ENCODE results near the gene KRT33A. TPM values are rescaled to one million over a fixed set of nuclear protein-coding genes. Genes with fewer than 3 reads are reported as not detected.
"Not testable (repeated sequence)": the region's sequence is repeated elsewhere in the genome, so short reads cannot be mapped to it uniquely, and the experiment has no call there.

KRT33A gene
- 1.4 TPM for total RNA-seq (ENCODE audit: insufficient read depth, low replicate concordance)

GRCh38 chr17:41350381-41350878, at the start of gene KRT33A:
TSS of gene KRT33A (minus strand) at chr17:41350828. CDS start at chr17:41350767, 61 bp downstream.
- not testable (repeated sequence) for DNase-seq (ENCODE audit: low spot score)

- no peak for DNase-seq (ENCODE audit: low spot score)
Measured at GRCh38 chr17:41396996-41397660, 46.5 kb upstream of the KRT33A start, which contains the start of gene KRT31. TSS of gene KRT31 (minus strand) at chr17:41397608. CDS start at chr17:41397539, 69 bp downstream.

- no peak for DNase-seq (ENCODE audit: low spot score)
Measured at GRCh38 chr17:41396340-41396739, 45.7 kb upstream of the KRT33A start.

GRCh38 chr17:41395611-41396010, 45.0 kb upstream of the KRT33A start:
- DNase-seq (ENCODE audit: low spot score) = no peak

GRCh38 chr17:41395044-41395443, 44.4 kb upstream of the KRT33A start:
- not testable (repeated sequence) for DNase-seq (ENCODE audit: low spot score)

GRCh38 chr17:41394254-41394996, 43.8 kb upstream of the KRT33A start:
- DNase-seq (ENCODE audit: low spot score) = no peak

- no peak for DNase-seq (ENCODE audit: low spot score)
Measured at GRCh38 chr17:41393826-41394225, 43.2 kb upstream of the KRT33A start.

- peak; percentile 60 for DNase-seq (ENCODE audit: low spot score)
Measured at GRCh38 chr17:41393294-41393693, 42.7 kb upstream of the KRT33A start.

GRCh38 chr17:41392278-41392677, 41.6 kb upstream of the KRT33A start:
- no peak for DNase-seq (ENCODE audit: low spot score)

- DNase-seq (ENCODE audit: low spot score) = no peak
Measured at GRCh38 chr17:41391535-41391934, 40.9 kb upstream of the KRT33A start.

GRCh38 chr17:41390411-41390938, 39.8 kb upstream of the KRT33A start:
- no peak for DNase-seq (ENCODE audit: low spot score)

GRCh38 chr17:41387670-41388069, 37.0 kb upstream of the KRT33A start:
- DNase-seq (ENCODE audit: low spot score) = no peak

GRCh38 chr17:41386227-41386626, 35.6 kb upstream of the KRT33A start:
- no peak for DNase-seq (ENCODE audit: low spot score)

GRCh38 chr17:41383690-41384089, 33.1 kb upstream of the KRT33A start:
- no peak for DNase-seq (ENCODE audit: low spot score)

- no peak for DNase-seq (ENCODE audit: low spot score)
Measured at GRCh38 chr17:41382394-41382793, 31.8 kb upstream of the KRT33A start.

GRCh38 chr17:41381943-41382342, 31.3 kb upstream of the KRT33A start, which contains the start of gene KRT34:
TSS of gene KRT34 (minus strand) at chr17:41382306. CDS start at chr17:41382246, 60 bp downstream.
- not testable (repeated sequence) for DNase-seq (ENCODE audit: low spot score)

- DNase-seq (ENCODE audit: low spot score) = not testable (repeated sequence)
Measured at GRCh38 chr17:41380091-41380490, 29.5 kb upstream of the KRT33A start.

- DNase-seq (ENCODE audit: low spot score) = no peak
Measured at GRCh38 chr17:41377546-41377945, 26.9 kb upstream of the KRT33A start.

- DNase-seq (ENCODE audit: low spot score) = no peak
Measured at GRCh38 chr17:41369713-41370112, 19.1 kb upstream of the KRT33A start, which contains the start of gene KRT33B. TSS of gene KRT33B (minus strand) at chr17:41369813. CDS start at chr17:41369750, 63 bp downstream.

GRCh38 chr17:41369023-41369422, 18.4 kb upstream of the KRT33A start:
- DNase-seq (ENCODE audit: low spot score) = no peak

GRCh38 chr17:41367426-41368075, 16.9 kb upstream of the KRT33A start:
- DNase-seq (ENCODE audit: low spot score) = peak; percentile 64

GRCh38 chr17:41366070-41366469, 15.4 kb upstream of the KRT33A start:
- DNase-seq (ENCODE audit: low spot score) = no peak
